Neural progenitor cell (in vitro differentiated cells): ENCODE data around the gene SLC22A23. TPM values are rescaled to one million over a fixed set of nuclear protein-coding genes. Genes with fewer than 3 reads are reported as not detected.

Source experiments
- DNase-seq: peaks from one replicate; pipeline ENCODE4 v3.0.0-alpha.2; 2016; ENCODE audit warnings: low spot score
- H2AFZ ChIP-seq: fragments of 200-600 bp; sonication (generic); replicated peaks from 2 replicates; pipeline ENCODE4 v1.6.1; 2016; ENCODE audit warnings: antibody characterized with exemption
- H3F3A ChIP-seq: fragments of 200-600 bp; sonication (generic); 2 replicates; pipeline ENCODE4 v1.6.1; 2016; ENCODE audit warnings: antibody characterized with exemption, low read depth
- H3K27ac ChIP-seq: fragments of 200-600 bp; sonication (generic); 2 replicates; pipeline ENCODE4 v1.5.1; 2016; ENCODE audit warnings: mild to moderate bottlenecking
- H3K27me3 ChIP-seq: fragments of 200-600 bp; sonication (generic); 2 replicates; pipeline ENCODE4 v1.6.1; 2016; ENCODE audit warnings: mild to moderate bottlenecking, moderate library complexity
- H3K36me3 ChIP-seq: fragments of 200-600 bp; sonication (generic); 2 replicates; pipeline ENCODE4 v1.5.1; 2016
- H3K4me1 ChIP-seq: fragments of 200-600 bp; sonication (generic); 2 replicates; pipeline ENCODE4 v1.6.1; 2016; ENCODE audit warnings: mixed run types
- H3K4me2 ChIP-seq: fragments of 200-600 bp; sonication (generic); 2 replicates; pipeline ENCODE4 v1.6.1; 2016
- H3K4me3 ChIP-seq: fragments of 200-600 bp; sonication (generic); 2 replicates; pipeline ENCODE4 v1.5.1; 2016
- H3K79me2 ChIP-seq: fragments of 200-600 bp; sonication (generic); 2 replicates; pipeline ENCODE4 v1.6.1; 2016; ENCODE audit warnings: low read depth
- H3K9ac ChIP-seq: fragments of 200-600 bp; sonication (generic); 2 replicates; pipeline ENCODE4 v1.6.1; 2016
- H3K9me3 ChIP-seq: fragments of 200-600 bp; sonication (generic); 2 replicates; pipeline ENCODE4 v1.5.1; 2016; ENCODE audit warnings: low read depth
- H4K20me1 ChIP-seq: fragments of 200-600 bp; sonication (generic); 2 replicates; pipeline ENCODE4 v1.6.1; 2016; ENCODE audit warnings: low read depth
- H3K27ac Mint-ChIP-seq: 3 replicates; pipeline ENCODE4 v1.8.0; 2021; ENCODE audit warnings: mixed read lengths
- H3K27me3 Mint-ChIP-seq: 2 replicates; pipeline ENCODE4 v1.8.0; 2022; ENCODE audit warnings: low read depth, mild to moderate bottlenecking, inconsistent platforms, moderate library complexity, mixed read lengths; ENCODE audit not compliant: insufficient read depth
- H3K36me3 Mint-ChIP-seq: 3 replicates; pipeline ENCODE4 v1.8.0; 2021; ENCODE audit warnings: mixed read lengths
- H3K4me1 Mint-ChIP-seq: 3 replicates; pipeline ENCODE4 v1.8.0; 2021; ENCODE audit warnings: mixed read lengths
- H3K4me3 Mint-ChIP-seq: 3 replicates; pipeline ENCODE4 v1.8.0; 2021; ENCODE audit warnings: mild to moderate bottlenecking, moderate library complexity, mixed read lengths
- H3K9me3 Mint-ChIP-seq: 3 replicates; pipeline ENCODE4 v1.8.0; 2020; ENCODE audit warnings: mixed read lengths
- CTCF ChIP-seq: fragments of 200-600 bp; sonication (generic); IDR thresholded peaks from 2 replicates; pipeline ENCODE4 v1.5.1; 2017; ENCODE audit warnings: antibody characterized with exemption, mild to moderate bottlenecking
- EZH2 ChIP-seq: fragments of 200-600 bp; sonication (generic); IDR thresholded peaks from 2 replicates; pipeline ENCODE4 v1.6.1; 2017; ENCODE audit warnings: antibody characterized with exemption, mild to moderate bottlenecking, moderate library complexity
- EZH2phosphoT487 ChIP-seq: fragments of 200-600 bp; sonication (generic); IDR thresholded peaks from 2 replicates; pipeline ENCODE4 v1.6.1; 2017; ENCODE audit warnings: antibody characterized with exemption
- total RNA-seq: library from RNA; depleted of rRNA; stranded (reverse); fragments of >200 nt; gene quantifications from 2 replicates; pipeline ENCODE4 v1.2.3, GENCODE V29; 2015; ENCODE audit warnings: low replicate concordance

The SLC22A23 gene
- total RNA-seq, 1 donor from 2014 or later, result 0.99 TPM

GRCh38 chr6:3228771-3229565 lies 227.9 kb downstream of the SLC22A23 start:
- Histone ChIP-seq H3K4me2 (peak overlapping the region; percentile 87), H4K20me1 (peaks cover 30% of the 10 kb centered on the region), H3K27me3 (peaks cover 40% of the 10 kb centered on the region), H3K9ac (no peak overlapping the region), H3K79me2 (peaks cover 26% of the 10 kb centered on the region), H3K4me1 (peaks cover 30% of the 10 kb centered on the region), H3K36me3 (peaks cover 5% of the 10 kb centered on the region), H3K9me3 (no peaks in the 10 kb centered on the region), H3K27ac (no peak overlapping the region), H3F3A (peaks cover 43% of the 10 kb centered on the region), H3K4me3 (peak overlapping the region; percentile 95), H2AFZ (peak overlapping the region; percentile 61)
- Mint-ChIP-seq H3K9me3 (peaks cover 4% of the 10 kb centered on the region), H3K27ac (peak overlapping the region; percentile 99), H3K4me3 (peak overlapping the region; percentile 98), H3K36me3 (peaks cover 15% of the 10 kb centered on the region), H3K27me3 (peaks cover 6% of the 10 kb centered on the region), H3K4me1 (peaks cover 47% of the 10 kb centered on the region)
- TF ChIP-seq CTCF (no peak), EZH2 (no peak), EZH2phosphoT487 (no peak)
- peak; percentile 85 for DNase-seq

- H3K4me1 Mint-ChIP-seq, result peaks cover 45% of the 10 kb centered on the region
These were observed 228.7 kb downstream of the SLC22A23 start for GRCh38 chr6:3228046-3228671.

GRCh38 chr6:3227363-3228045 lies 229.3 kb downstream of the SLC22A23 start, which contains the start of gene TUBB2B:
TUBB2B (minus strand) TSS chr6:3227653; CDS start chr6:3227543, 110 bp downstream.
- Histone ChIP-seq H3K4me1 (peaks cover 26% of the 10 kb centered on the region), H3F3A (peaks cover 51% of the 10 kb centered on the region), H4K20me1 (peaks cover 42% of the 10 kb centered on the region), H2AFZ (peak within 1 kb of the TSS; percentile 68), H3K27ac (peak within 1 kb of the TSS; percentile 74), H3K4me2 (peak within 1 kb of the TSS; percentile 87), H3K36me3 (peaks cover 8% of the 10 kb centered on the region), H3K79me2 (peaks cover 30% of the 10 kb centered on the region), H3K4me3 (peak within 1 kb of the TSS; percentile 95), H3K9ac (peak within 1 kb of the TSS; percentile 89), H3K27me3 (peaks cover 26% of the 10 kb centered on the region), H3K9me3 (no peaks in the 10 kb centered on the region)
- Mint-ChIP-seq H3K4me3 (peak within 1 kb of the TSS; percentile 98), H3K27ac (peak within 1 kb of the TSS; percentile 96), H3K27me3 (peaks cover 6% of the 10 kb centered on the region), H3K4me1 (peaks cover 38% of the 10 kb centered on the region), H3K36me3 (peaks cover 21% of the 10 kb centered on the region), H3K9me3 (peaks cover 8% of the 10 kb centered on the region)
- DNase-seq, result peak; percentile 96
- TF ChIP-seq CTCF (no peak), EZH2phosphoT487 (no peak), EZH2 (no peak)

More at GRCh38 chr6:3228046-3228671, 228.7 kb downstream of the SLC22A23 start:
- DNase-seq, result peak; percentile 88
- peak overlapping the region; percentile 95 for H3K4me3 ChIP-seq
- H3K79me2 ChIP-seq, result peaks cover 30% of the 10 kb centered on the region
- no peak overlapping the region for H3K9ac ChIP-seq
- peak overlapping the region; percentile 68 for H2AFZ ChIP-seq
- Mint-ChIP-seq H3K27me3 (peaks cover 6% of the 10 kb centered on the region), H3K9me3 (peaks cover 8% of the 10 kb centered on the region), H3K27ac (peak overlapping the region; percentile 96), H3K36me3 (peaks cover 21% of the 10 kb centered on the region), H3K4me3 (peak overlapping the region; percentile 98)
- H3K27me3 ChIP-seq, result peaks cover 32% of the 10 kb centered on the region
- no peaks in the 10 kb centered on the region for H3K9me3 ChIP-seq
- peak overlapping the region; percentile 60 for H3K27ac ChIP-seq
- peak overlapping the region; percentile 87 for H3K4me2 ChIP-seq
- peaks cover 8% of the 10 kb centered on the region for H3K36me3 ChIP-seq
- H4K20me1 ChIP-seq, result peaks cover 38% of the 10 kb centered on the region
- H3K4me1 ChIP-seq, result peaks cover 30% of the 10 kb centered on the region
- peaks cover 51% of the 10 kb centered on the region for H3F3A ChIP-seq
- TF ChIP-seq CTCF (peak; percentile 25), EZH2phosphoT487 (no peak)
